Measurements from ENCODE around the gene RALGPS2. TPM values are rescaled to one million over a fixed set of nuclear protein-coding genes. Genes with fewer than 3 reads are reported as not detected.
"Not testable (repeated sequence)": the region's sequence is repeated elsewhere in the genome, so short reads cannot be mapped to it uniquely, and the experiment has no call there.

Gene RALGPS2
- total RNA-seq, 1 experiment from 2014 or later = 12.7 TPM

GRCh38 chr1:178846306-178846705 lies 121.3 kb downstream of the RALGPS2 start:
- Histone ChIP-seq H3K36me3 (ENCODE audit: insufficient read depth, low read length, poor library complexity, severe bottlenecking) (no peaks in the 10 kb centered on the region), H3K9me3 (ENCODE audit: low read depth, low read length, poor library complexity, severe bottlenecking) (no peaks in the 10 kb centered on the region), H3K4me1 (ENCODE audit: insufficient read depth, low read length, poor library complexity, severe bottlenecking) (no peaks in the 10 kb centered on the region), H3K4me3 (ENCODE audit: low read depth, low read length, poor library complexity, severe bottlenecking) (no peak overlapping the region), H3K27me3 (replicated peaks; ENCODE audit: insufficient read depth, low read depth, low read length, poor library complexity) (no peaks in the 10 kb centered on the region), H3K27ac (ENCODE audit: low read depth, low read length, poor library complexity, severe bottlenecking) (no peak overlapping the region)
- POLR2A ChIA-PET (ENCODE audit: low non-redundant PET) = no interaction called here
- CTCF ChIA-PET = no interaction called here
- intact Hi-C loops (cut with micrococcal nuclease; ENCODE audit: unreplicated experiment) = no loop called here
- no peak for DNase-seq (ENCODE audit: low spot score)
- no TSS peak for BruUV-seq (replicated peaks)
- TF ChIP-seq CTCF (conservative IDR thresholded peaks at IDR 0.05; ENCODE audit: low read depth, low read length) (no peak), EZH2 (IDR thresholded peaks at IDR 0.05; ENCODE audit: borderline replicate concordance, low read depth, low read length, poor library complexity, severe bottlenecking) (no peak)

- TF ChIP-seq CTCF (conservative IDR thresholded peaks at IDR 0.05; ENCODE audit: low read depth, low read length) (no peak), EZH2 (IDR thresholded peaks at IDR 0.05; ENCODE audit: borderline replicate concordance, low read depth, low read length, poor library complexity, severe bottlenecking) (no peak)
- intact Hi-C loops (cut with micrococcal nuclease; ENCODE audit: unreplicated experiment) = no loop called here
- ChIA-PET POLR2A (ENCODE audit: low non-redundant PET) (no interaction called here), CTCF (no interaction called here)
- Histone ChIP-seq H3K27ac (ENCODE audit: low read depth, low read length, poor library complexity, severe bottlenecking) (no peak overlapping the region), H3K36me3 (ENCODE audit: insufficient read depth, low read length, poor library complexity, severe bottlenecking) (no peaks in the 10 kb centered on the region), H3K9me3 (ENCODE audit: low read depth, low read length, poor library complexity, severe bottlenecking) (no peaks in the 10 kb centered on the region), H3K4me1 (ENCODE audit: insufficient read depth, low read length, poor library complexity, severe bottlenecking) (no peaks in the 10 kb centered on the region), H3K27me3 (replicated peaks; ENCODE audit: insufficient read depth, low read depth, low read length, poor library complexity) (no peaks in the 10 kb centered on the region), H3K4me3 (ENCODE audit: low read depth, low read length, poor library complexity, severe bottlenecking) (no peak overlapping the region)
- DNase-seq (ENCODE audit: low spot score) = no peak
- BruUV-seq (replicated peaks) = no TSS peak
These were observed 122.4 kb downstream of the RALGPS2 start for GRCh38 chr1:178847396-178847849.

GRCh38 chr1:178847919-178848318 lies 122.9 kb downstream of the RALGPS2 start:
- H3K4me3 ChIP-seq (ENCODE audit: low read depth, low read length, poor library complexity, severe bottlenecking); DNase-seq (ENCODE audit: low spot score); H3K36me3 ChIP-seq (ENCODE audit: insufficient read depth, low read length, poor library complexity, severe bottlenecking); POLR2A ChIA-PET (ENCODE audit: low non-redundant PET); H3K27me3 ChIP-seq (replicated peaks; ENCODE audit: insufficient read depth, low read depth, low read length, poor library complexity); H3K9me3 ChIP-seq (ENCODE audit: low read depth, low read length, poor library complexity, severe bottlenecking); H3K4me1 ChIP-seq (ENCODE audit: insufficient read depth, low read length, poor library complexity, severe bottlenecking); intact Hi-C loops (cut with micrococcal nuclease; ENCODE audit: unreplicated experiment); BruUV-seq (replicated peaks); H3K27ac ChIP-seq (ENCODE audit: low read depth, low read length, poor library complexity, severe bottlenecking); CTCF ChIA-PET: not testable (repeated sequence)

- intact Hi-C loops (cut with micrococcal nuclease; ENCODE audit: unreplicated experiment) = no loop called here
- H3K4me3 ChIP-seq (ENCODE audit: low read depth, low read length, poor library complexity, severe bottlenecking) = no peak overlapping the region
- no peaks in the 10 kb centered on the region for H3K27me3 ChIP-seq (replicated peaks; ENCODE audit: insufficient read depth, low read depth, low read length, poor library complexity)
- no peaks in the 10 kb centered on the region for H3K4me1 ChIP-seq (ENCODE audit: insufficient read depth, low read length, poor library complexity, severe bottlenecking)
- no peak overlapping the region for H3K27ac ChIP-seq (ENCODE audit: low read depth, low read length, poor library complexity, severe bottlenecking)
- ChIA-PET POLR2A (ENCODE audit: low non-redundant PET) (no interaction called here), CTCF (no interaction called here)
- H3K9me3 ChIP-seq (ENCODE audit: low read depth, low read length, poor library complexity, severe bottlenecking) = no peaks in the 10 kb centered on the region
- TF ChIP-seq CTCF (conservative IDR thresholded peaks at IDR 0.05; ENCODE audit: low read depth, low read length) = no peak
- TF ChIP-seq EZH2 (IDR thresholded peaks at IDR 0.05; ENCODE audit: borderline replicate concordance, low read depth, low read length, poor library complexity, severe bottlenecking) = no peak
- H3K36me3 ChIP-seq (ENCODE audit: insufficient read depth, low read length, poor library complexity, severe bottlenecking) = no peaks in the 10 kb centered on the region
- no TSS peak for BruUV-seq (replicated peaks)
- no peak for DNase-seq (ENCODE audit: low spot score)
These were observed 124.9 kb downstream of the RALGPS2 start for GRCh38 chr1:178849918-178850317.

Data from A673 (cell line).